Measurements from ENCODE around the gene NEK6. TPM values are rescaled to one million over a fixed set of nuclear protein-coding genes. Genes with fewer than 3 reads are reported as not detected.

NEK6 gene
- polyA plus RNA-seq, 2 of the 4 experiments (the other 2 are of a cell fraction): 26.1 to 33.7 TPM

GRCh38 chr9:124343533-124344290 lies 86.0 kb downstream of the NEK6 start:
- 93% methylated on average over 16 of the region's 23 CpGs for WGBS (ENCODE audit: missing lambda C conversion rate)
- no peak for FAIRE-seq
- Histone ChIP-seq H3K4me3 (no peak overlapping the region), H3K27ac (peak overlapping the region in 1 of 2 experiments; percentile 77; a peak in 3 of 6 replicates), H3K4me2 (no peak overlapping the region), H3K9me3 (no peaks in the 10 kb centered on the region), H3K4me1 (peaks cover 12% of the 10 kb centered on the region)
- CTCF ChIA-PET: interaction anchor here (1.3 to 8.2 kb wide), 3 partner anchors 21 to 228 kb away, joined by 3 to 40 read pairs (median 5); no protein-coding TSS in a partner anchor
- POLR2A ChIA-PET: no interaction called here
- no peak for DNase-seq (ENCODE audit: low read depth in 1 of 2, low spot score in 1 of 2)
- no peak; a peak in 1 of 6 replicates for ATAC-seq
- no peak for TF ChIP-seq HOXB13 (CRISPR knock-in tag; IDR thresholded peaks at IDR 0.05; ENCODE audit: low read depth)
- no peak for TF ChIP-seq CEBPB (IDR thresholded peaks at IDR 0.05)
- TF ChIP-seq, protein P1, sequence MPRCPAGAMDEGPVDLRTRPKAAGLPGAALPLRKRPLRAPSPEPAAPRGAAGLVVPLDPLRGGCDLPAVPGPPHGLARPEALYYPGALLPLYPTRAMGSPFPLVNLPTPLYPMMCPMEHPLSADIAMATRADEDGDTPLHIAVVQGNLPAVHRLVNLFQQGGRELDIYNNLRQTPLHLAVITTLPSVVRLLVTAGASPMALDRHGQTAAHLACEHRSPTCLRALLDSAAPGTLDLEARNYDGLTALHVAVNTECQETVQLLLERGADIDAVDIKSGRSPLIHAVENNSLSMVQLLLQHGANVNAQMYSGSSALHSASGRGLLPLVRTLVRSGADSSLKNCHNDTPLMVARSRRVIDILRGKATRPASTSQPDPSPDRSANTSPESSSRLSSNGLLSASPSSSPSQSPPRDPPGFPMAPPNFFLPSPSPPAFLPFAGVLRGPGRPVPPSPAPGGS (IDR thresholded peaks at IDR 0.05): no peak
- TF ChIP-seq RAD21 (conservative IDR thresholded peaks at IDR 0.05 in 1 of 2, IDR thresholded peaks at IDR 0.05 in 1 of 2): no peak
- no peak for TF ChIP-seq NPAS2 (CRISPR knock-in tag; IDR thresholded peaks at IDR 0.05; ENCODE audit: borderline replicate concordance)
- TF ChIP-seq PHF8 (IDR thresholded peaks at IDR 0.05; ENCODE audit: borderline replicate concordance, low read depth): no peak
- no peak for TF ChIP-seq POLR2AphosphoS2 (conservative IDR thresholded peaks at IDR 0.05; ENCODE audit: low read length)
- TF ChIP-seq RNF2 (IDR thresholded peaks at IDR 0.05; ENCODE audit: borderline replicate concordance, low read depth): no peak
- no peak for TF ChIP-seq BHLHE40 (IDR thresholded peaks at IDR 0.05; ENCODE audit: low read depth, low read length)
- TF ChIP-seq POLR2A (IDR thresholded peaks at IDR 0.05; ENCODE audit: low read length): no peak
- no peak for TF ChIP-seq ZC3H11A (IDR thresholded peaks at IDR 0.05)
- no peak for TF ChIP-seq NR3C1 (IDR thresholded peaks at IDR 0.05)
- TF ChIP-seq NFE2L2 (conservative IDR thresholded peaks at IDR 0.05; ENCODE audit: low read length): no peak
- TF ChIP-seq JUN (IDR thresholded peaks at IDR 0.05): no peak
- TF ChIP-seq TP53 (CRISPR knock-in tag; IDR thresholded peaks at IDR 0.05): no peak
- no peak for TF ChIP-seq HMGXB4 (CRISPR knock-in tag; IDR thresholded peaks at IDR 0.05; ENCODE audit: borderline replicate concordance)
- no peak for TF ChIP-seq MAZ (IDR thresholded peaks at IDR 0.05; ENCODE audit: borderline replicate concordance, low read depth, low read length)
- TF ChIP-seq HEYL (CRISPR knock-in tag; IDR thresholded peaks at IDR 0.05): no peak
- no peak for TF ChIP-seq ESRRA (IDR thresholded peaks at IDR 0.05; ENCODE audit: borderline replicate concordance, low read length)

- ATAC-seq: no peak
- TF ChIP-seq, protein P2, sequence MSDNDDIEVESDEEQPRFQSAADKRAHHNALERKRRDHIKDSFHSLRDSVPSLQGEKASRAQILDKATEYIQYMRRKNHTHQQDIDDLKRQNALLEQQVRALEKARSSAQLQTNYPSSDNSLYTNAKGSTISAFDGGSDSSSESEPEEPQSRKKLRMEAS (IDR thresholded peaks at IDR 0.05): no peak
- TF ChIP-seq HOXB13 (CRISPR knock-in tag; IDR thresholded peaks at IDR 0.05; ENCODE audit: low read depth): no peak
- no peak for TF ChIP-seq PHF8 (IDR thresholded peaks at IDR 0.05; ENCODE audit: borderline replicate concordance, low read depth)
- TF ChIP-seq NPAS2 (CRISPR knock-in tag; IDR thresholded peaks at IDR 0.05; ENCODE audit: borderline replicate concordance): no peak
- no peak for TF ChIP-seq BHLHE40 (IDR thresholded peaks at IDR 0.05; ENCODE audit: low read depth, low read length)
- TF ChIP-seq KDM1A (IDR thresholded peaks at IDR 0.05; ENCODE audit: low read depth): no peak
- TF ChIP-seq MAFK (IDR thresholded peaks at IDR 0.05; ENCODE audit: partially characterized antibody): no peak
- TF ChIP-seq ZNF302 (CRISPR knock-in tag; IDR thresholded peaks at IDR 0.05): no peak
- ChIA-PET CTCF (interaction anchor here (1.1 to 8.2 kb wide), 2 partner anchors 19 to 218 kb away, joined by 6 to 40 read pairs; no protein-coding TSS in a partner anchor), POLR2A (no interaction called here)
- 90% methylated on average over 22 of the region's 29 CpGs for WGBS (ENCODE audit: missing lambda C conversion rate)
- Histone ChIP-seq H3K4me3 (no peak overlapping the region), H3K9me3 (no peaks in the 10 kb centered on the region), H3K4me2 (no peak overlapping the region), H3K27ac (no peak overlapping the region), H3K4me1 (peaks cover 12% of the 10 kb centered on the region)
- no peak for FAIRE-seq
- DNase-seq (ENCODE audit: low read depth in 1 of 2, low spot score in 1 of 2): no peak
Measured at GRCh38 chr9:124344291-124345050, 86.7 kb downstream of the NEK6 start.
